H1 (cell line): ENCODE data around the gene MLN. TPM values are rescaled to one million over a fixed set of nuclear protein-coding genes. Genes with fewer than 3 reads are reported as not detected.

Experiments
- CTCF ChIA-PET: fragments of 300-600 bp; sonication (Branson Sonifier 250); formaldehyde crosslinking; loops from one replicate; lab custom pipeline; 2021; ENCODE audit not compliant: partially characterized antibody; lab: Charles Lee
- POLR2A ChIA-PET: fragments of 300-600 bp; sonication (Branson Sonifier 250); formaldehyde crosslinking; loops from one replicate; lab custom pipeline; 2021; ENCODE audit warnings: inconsistent platforms; ENCODE audit not compliant: partially characterized antibody; lab: Charles Lee
- DNase-seq, 2 experiments: peaks; one replicate each; pipeline versions ENCODE4 v3.0.0 to v3.0.0-alpha.2; 2010 to 2022; ENCODE audit warnings: low spot score in 2 of 2, low read depth in 1 of 2, mixed read lengths in 1 of 2
- FAIRE-seq: peaks from 2 replicates; lab custom pipeline; 2011; peaks lifted over from hg19 to GRCh38; lab: Jason Lieb, UNC
- H2AFZ ChIP-seq: 2 replicates; pipeline ENCODE4 v1.8.1; 2012; ENCODE audit warnings: low read length, inconsistent platforms
- H2AK5ac ChIP-seq: 2 replicates; pipeline ENCODE4 v1.6.1; 2013; ENCODE audit warnings: low read depth, low read length
- H2BK120ac ChIP-seq: replicated peaks from 2 replicates; pipeline ENCODE3; 2013; ENCODE audit warnings: low read depth, low read length, inconsistent platforms
- H2BK12ac ChIP-seq: 2 replicates; pipeline ENCODE4 v1.6.1; 2013; ENCODE audit warnings: low read depth, low read length
- H2BK15ac ChIP-seq: 2 replicates; pipeline ENCODE4 v1.6.1; 2013; ENCODE audit warnings: low read length
- H2BK20ac ChIP-seq: 2 replicates; pipeline ENCODE4 v1.6.1; 2013; ENCODE audit warnings: low read length
- H2BK5ac ChIP-seq: 2 replicates; pipeline ENCODE4 v1.6.1; 2013; ENCODE audit warnings: low read depth, low read length
- H3K14ac ChIP-seq: 2 replicates; pipeline ENCODE4 v1.6.1; 2013; ENCODE audit warnings: inconsistent platforms; ENCODE audit not compliant: insufficient read length
- H3K18ac ChIP-seq: 2 replicates; pipeline ENCODE4 v1.6.1; 2013; ENCODE audit warnings: low read length; ENCODE audit errors: extremely low read depth
- H3K23ac ChIP-seq: 2 replicates; pipeline ENCODE4 v1.6.1; 2013; ENCODE audit warnings: inconsistent platforms; ENCODE audit not compliant: insufficient read length
- H3K23me2 ChIP-seq: 2 replicates; pipeline ENCODE4 v1.6.1; 2013; ENCODE audit warnings: low read depth, low read length
- H3K27ac ChIP-seq: 2 replicates; pipeline ENCODE4 v1.6.1; 2011; ENCODE audit warnings: low read depth, low read length, inconsistent platforms
- H3K27me3 ChIP-seq, 4 experiments: replicated peaks in 1 of 4; 1 replicate in 1 of 4; 2 replicates in 3 of 4; pipeline versions ENCODE4 v1.6.1 to v1.8.1; 2011 to 2013; ENCODE audit warnings: low read length in 3 of 4, mild to moderate bottlenecking in 3 of 4, inconsistent platforms in 2 of 4, mixed read lengths in 2 of 4, moderate library complexity in 1 of 4; ENCODE audit not compliant: control insufficient read depth in 3 of 4, insufficient read depth in 3 of 4; ENCODE audit errors: extremely low read depth in 1 of 4
- H3K36me3 ChIP-seq, 4 experiments: 2 replicates each; pipeline versions ENCODE4 v1.6.1 to v1.8.1; 2011 to 2013; ENCODE audit warnings: mild to moderate bottlenecking in 4 of 4, low read length in 3 of 4, moderate library complexity in 2 of 4, control low read depth in 1 of 4, inconsistent platforms in 1 of 4; ENCODE audit not compliant: insufficient read depth in 4 of 4, control insufficient read depth in 2 of 4
- H3K4ac ChIP-seq: replicated peaks from 2 replicates; pipeline ENCODE3; 2013; ENCODE audit warnings: low read length, low read depth, mixed read lengths, inconsistent platforms; ENCODE audit not compliant: insufficient read length
- H3K4me1 ChIP-seq, 4 experiments: replicated peaks in 1 of 4; 1 replicate in 1 of 4; 2 replicates in 3 of 4; pipeline versions ENCODE4 v1.6.1 to v1.8.1; 2011 to 2013; ENCODE audit warnings: low read length in 3 of 4, inconsistent platforms in 2 of 4, mixed read lengths in 1 of 4; ENCODE audit not compliant: insufficient read depth in 4 of 4, control insufficient read depth in 3 of 4
- H3K4me2 ChIP-seq, 2 experiments: 2 replicates each; pipeline versions ENCODE4 v1.6.1 to v1.8.1; 2011 to 2013; ENCODE audit warnings: low read depth in 2 of 2, low read length in 2 of 2, control low read depth in 1 of 2, inconsistent platforms in 1 of 2, mild to moderate bottlenecking in 1 of 2; ENCODE audit not compliant: insufficient read depth in 1 of 2
- H3K4me3 ChIP-seq, 4 experiments: fragments of 200-600, 300-600 bp in 1 of 4; sonication (generic), shearing (Covaris generic), sonication (Bioruptor Twin) in 1 of 4; 2 replicates each; pipeline versions ENCODE4 v1.5.1 to v1.8.1; 2011 to 2016; ENCODE audit warnings: low read length in 4 of 4, low read depth in 3 of 4, control low read depth in 2 of 4, inconsistent platforms in 2 of 4, mild to moderate bottlenecking in 2 of 4, mixed read lengths in 1 of 4, moderate library complexity in 1 of 4; ENCODE audit not compliant: insufficient read depth in 2 of 4; ENCODE audit errors: extremely low read depth in 1 of 4
- H3K56ac ChIP-seq: replicated peaks from 2 replicates; pipeline ENCODE3; 2013; ENCODE audit warnings: low read depth, mild to moderate bottlenecking, mixed read lengths, low read length, inconsistent platforms; ENCODE audit not compliant: insufficient read length
- H3K79me1 ChIP-seq: 2 replicates; pipeline ENCODE4 v1.6.1; 2013; ENCODE audit warnings: low read depth, low read length, control low read depth
- H3K79me2 ChIP-seq, 2 experiments: 2 replicates each; pipeline versions ENCODE4 v1.6.1 to v1.8.1; 2012 to 2013; ENCODE audit warnings: low read length in 2 of 2, mild to moderate bottlenecking in 2 of 2, inconsistent platforms in 1 of 2; ENCODE audit not compliant: insufficient read depth in 2 of 2, control insufficient read depth in 1 of 2
- H3K9ac ChIP-seq, 4 experiments: replicated peaks in 1 of 4; 1 replicate in 1 of 4; 2 replicates in 3 of 4; pipeline versions ENCODE4 v1.6.1 to v1.8.1; 2011 to 2013; ENCODE audit warnings: low read depth in 3 of 4, low read length in 3 of 4, control low read depth in 2 of 4, mild to moderate bottlenecking in 2 of 4, moderate library complexity in 2 of 4, inconsistent platforms in 1 of 4; ENCODE audit errors: extremely low read depth in 1 of 4
- H3K9me3 ChIP-seq, 2 experiments: 2 replicates each; pipeline versions ENCODE4 v1.6.1 to v1.8.1; 2012 to 2013; ENCODE audit warnings: mild to moderate bottlenecking in 2 of 2, moderate library complexity in 2 of 2, control low read depth in 1 of 2, inconsistent platforms in 1 of 2, low read depth in 1 of 2, low read length in 1 of 2, mixed read lengths in 1 of 2; ENCODE audit not compliant: insufficient read depth in 2 of 2
- H4K20me1 ChIP-seq, 2 experiments: replicated peaks in 1 of 2; 2 replicates each; pipeline versions ENCODE3 to v1.8.1; 2011 to 2013; ENCODE audit warnings: inconsistent platforms in 2 of 2, low read length in 2 of 2, mild to moderate bottlenecking in 1 of 2; ENCODE audit not compliant: insufficient read depth in 2 of 2, control insufficient read depth in 1 of 2
- H4K5ac ChIP-seq: 2 replicates; pipeline ENCODE4 v1.6.1; 2013; ENCODE audit warnings: low read length, low read depth, mixed read lengths, inconsistent platforms; ENCODE audit not compliant: insufficient read length
- H4K8ac ChIP-seq: 2 replicates; pipeline ENCODE4 v1.8.0; 2013; ENCODE audit warnings: mild to moderate bottlenecking, moderate library complexity, low read length, inconsistent platforms; ENCODE audit not compliant: insufficient read depth; ENCODE audit errors: extremely low read depth
- H4K91ac ChIP-seq: replicated peaks from 2 replicates; pipeline ENCODE3; 2013; ENCODE audit warnings: low read length, mixed read lengths, inconsistent platforms; ENCODE audit not compliant: insufficient read length
- ASH2L ChIP-seq: fragments of 200-600, 300-600 bp; sonication (generic); IDR thresholded peaks from one replicate; pipeline ENCODE4 v1.7.1; 2017; ENCODE audit warnings: low read length
- EGR1 ChIP-seq: IDR thresholded peaks from 2 replicates; pipeline ENCODE4 v1.6.1; 2011; ENCODE audit warnings: low read depth, low read length, borderline replicate concordance
- EZH2 ChIP-seq: fragments of 200-600 bp; sonication (generic); IDR thresholded peaks from 2 replicates; pipeline ENCODE4 v1.7.1; 2012; ENCODE audit warnings: low read depth, mild to moderate bottlenecking, moderate library complexity, low read length, inconsistent platforms; ENCODE audit not compliant: severe bottlenecking
- KDM4A ChIP-seq: IDR thresholded peaks from one replicate; pipeline ENCODE4 v1.7.1; 2012; ENCODE audit warnings: low read depth, mild to moderate bottlenecking, moderate library complexity, low read length, inconsistent platforms; ENCODE audit not compliant: severe bottlenecking
- WGBS, 2 experiments: shearing (Covaris generic) in 1 of 2; methylation state at CpG; one replicate each; pipeline versions ENCODE4 v1.1.6 to v1.1.7; 2013 to 2015; ENCODE audit warnings: low lambda C conversion rate in 2 of 2, mixed read lengths in 2 of 2, inconsistent platforms in 1 of 2, low coverage in 1 of 2, missing lambda C conversion rate in 1 of 2; ENCODE audit not compliant: insufficient replicate concordance in 2 of 2, insufficient coverage in 1 of 2, insufficient read length in 1 of 2; ENCODE audit errors: extremely low coverage in 1 of 2, missing lambda C conversion rate in 1 of 2; 5-methylcytosine and 5-hydroxymethylcytosine counted together
- polyA plus RNA-seq, 7 experiments: library from polyadenylated mRNA; depleted of rRNA in 3 of 7; stranded (reverse) in 5 of 7; unstranded in 2 of 7; fragments of >200 nt in 5 of 7; fragments of 200-250 nt in 2 of 7; gene quantifications; 1 replicate in 5 of 7; 2 replicates in 1 of 7; 4 replicates in 1 of 7; pipeline versions ENCODE4 v1.2.1 to v1.2.3, GENCODE V29; 2011 to 2013; ENCODE audit warnings: missing spikeins in 2 of 7, mixed read lengths in 2 of 7
- total RNA-seq: library from RNA; stranded (reverse); fragmentation: NEBNext Ultra II Directional; extraction: Animal tissue kit (Norgen Biotek cat#: 25700); gene quantifications from 2 replicates; pipeline ENCODE4 v1.2.1, GENCODE V29; 2021

The MLN gene
- total and polyA plus RNA-seq, 2 of the 8 experiments (the other 6 are each of a cell fraction or from before 2014, with no cell fraction given), result not detected

DNA sequence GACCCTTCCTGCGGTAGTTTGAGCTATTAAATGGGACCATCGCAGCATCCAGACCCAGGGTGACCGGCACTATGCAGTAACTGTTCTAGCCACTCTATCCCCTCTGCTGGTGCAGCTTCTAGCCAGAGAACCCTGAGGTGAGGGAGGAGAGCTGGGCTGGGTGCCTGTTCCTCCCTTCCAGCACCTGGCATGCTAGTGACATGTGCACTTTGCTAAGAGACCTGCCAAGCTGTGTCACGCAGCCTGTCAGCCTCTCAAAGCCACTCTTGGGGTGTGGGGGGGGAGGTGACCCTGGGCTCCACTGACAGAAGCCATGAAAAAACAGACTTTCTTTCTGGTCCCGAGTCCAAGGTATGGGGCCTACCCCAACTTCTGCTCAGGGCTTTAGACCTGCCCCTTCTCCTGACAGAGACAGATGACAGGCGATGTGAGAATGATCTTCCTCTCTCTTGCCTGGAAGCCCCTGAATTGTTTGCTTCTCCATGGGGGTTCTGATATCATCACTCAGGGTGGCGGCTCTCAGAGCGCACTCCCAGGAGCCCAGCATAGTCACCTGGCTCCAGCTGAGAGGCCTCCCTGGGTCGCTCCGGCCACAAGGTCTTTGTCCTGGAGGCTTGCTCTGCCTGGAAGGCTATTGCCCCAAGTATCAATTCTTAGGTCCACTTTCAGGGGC is 47.2 kb upstream of the MLN start:
- Histone ChIP-seq H3K79me2 (no peaks in the 10 kb centered on the region), H3K23me2 (no peaks in the 10 kb centered on the region), H3K27me3 (no peaks in the 10 kb centered on the region), H3K79me1 (no peaks in the 10 kb centered on the region), H3K18ac (0 out of 2 replicates have a peak overlapping the region, but pooled peaks have one; percentile 32), H2AK5ac (no peak overlapping the region), H3K36me3 (no peaks in the 10 kb centered on the region), H4K8ac (no peak overlapping the region), H4K91ac (peak overlapping the region; percentile 25), H2BK12ac (no peak overlapping the region), H3K4ac (no peak overlapping the region), H2BK5ac (no peak overlapping the region; the same call in 1 of the 2 replicates), H3K9ac (no peak overlapping the region), H2BK120ac (no peak overlapping the region), H2AFZ (no peak overlapping the region), H2BK20ac (no peak overlapping the region), H3K4me2 (no peak overlapping the region), H3K14ac (no peak overlapping the region), H3K27ac (no peak overlapping the region), H3K23ac (no peak overlapping the region), H3K9me3 (no peaks in the 10 kb centered on the region), H3K56ac (no peak overlapping the region), H2BK15ac (0 out of 2 replicates have a peak overlapping the region, but pooled peaks have one; percentile 46), H4K20me1 (no peaks in the 10 kb centered on the region), H4K5ac (no peak overlapping the region), H3K4me3 (no peak overlapping the region), H3K4me1 (peaks cover 0 to 5% (median 2%) of the 10 kb centered on the region in 4 experiments; a peak in 4 of 7 replicates)
- ChIA-PET POLR2A (interaction anchor here (0.6 to 1.0 kb wide), 3 partner anchors 70 to 118 kb away, joined by 3 to 4 read pairs (median 3); no protein-coding TSS in a partner anchor), CTCF (interaction anchor here (0.6 to 11.6 kb wide), 45 partner anchors 8 to 303 kb away, joined by 3 to 87 read pairs (median 4); no protein-coding TSS in a partner anchor)
- DNase-seq (no peak), FAIRE-seq (no peak)
- WGBS, 2 experiments, result 94% methylated on average over 10 of the region's 10 CpGs; no CpG with 5 or more reads in 1 of the 2 experiments
- TF ChIP-seq KDM4A (no peak), EZH2 (no peak), EGR1 (no peak), ASH2L (no peak)
